Kidney (tissue), 14 donors: ENCODE data around the gene ZNF547. TPM values are rescaled to one million over a fixed set of nuclear protein-coding genes. Genes with fewer than 3 reads are reported as not detected.

Source experiments
- DNase-seq, 5 donors: peaks; one replicate each; pipeline ENCODE4 v3.0.0-alpha.2; 2013 to 2020
- FAIRE-seq: peaks from 2 replicates; lab custom pipeline; 2012; peaks lifted over from hg19 to GRCh38; lab: Jason Lieb, UNC
- H3K27ac ChIP-seq, 2 donors: one replicate each; pipeline ENCODE4 v1.7.0; 2013; ENCODE audit warnings: low read depth in 2 of 2, low read length in 2 of 2, inconsistent platforms in 1 of 2
- H3K27me3 ChIP-seq: one replicate; pipeline ENCODE4 v1.7.1; 2013; ENCODE audit warnings: low read length, inconsistent platforms; ENCODE audit not compliant: control insufficient read depth, insufficient read depth
- H3K36me3 ChIP-seq, 3 donors: one replicate each; pipeline versions ENCODE4 v1.7.0 to v1.7.1; 2013; ENCODE audit warnings: low read length in 3 of 3, control low read depth in 1 of 3, inconsistent platforms in 1 of 3; ENCODE audit not compliant: insufficient read depth in 3 of 3, control insufficient read depth in 2 of 3
- H3K4me1 ChIP-seq, 3 donors: one replicate each; pipeline versions ENCODE4 v1.7.0 to v1.7.1; 2013; ENCODE audit warnings: low read length in 3 of 3, inconsistent platforms in 1 of 3, low read depth in 1 of 3; ENCODE audit not compliant: control insufficient read depth in 2 of 3, insufficient read depth in 2 of 3
- H3K4me3 ChIP-seq, 3 donors: one replicate each; pipeline versions ENCODE4 v1.7.0 to v1.8.1; 2013; ENCODE audit warnings: low read length in 3 of 3, control low read depth in 1 of 3, inconsistent platforms in 1 of 3
- H3K9ac ChIP-seq, 3 donors: one replicate each; pipeline versions ENCODE4 v1.7.0 to v1.7.1; 2013; ENCODE audit warnings: low read length in 3 of 3, control low read depth in 1 of 3, inconsistent platforms in 1 of 3
- H3K9me3 ChIP-seq, 3 donors: one replicate each; pipeline versions ENCODE4 v1.7.0 to v1.7.1; 2013; ENCODE audit warnings: low read length in 3 of 3, control low read depth in 1 of 3, inconsistent platforms in 1 of 3; ENCODE audit not compliant: control insufficient read depth in 2 of 3, insufficient read depth in 1 of 3
- intact Hi-C: fragments of 100-400 bp; cut with DNase I; formaldehyde crosslinking; loops from one replicate; pipeline ENCODE4 v1.11.1; 2022
- polyA plus RNA-seq: library from polyadenylated mRNA; stranded (reverse); fragments of 350-450 nt; fragmentation: Illumina TruSeq; extraction: RNeasy Lipid Tissue Mini Kit (QIAGEN cat#74804); gene quantifications from one replicate; pipeline ENCODE4 v1.2.3, GENCODE V29; 2014; ENCODE audit warnings: low read depth, low replicate concordance; ENCODE audit not compliant: insufficient read depth
- total RNA-seq: library from RNA; stranded (reverse); fragmentation: NEBNext Ultra II Directional; extraction: Animal tissue kit (Norgen Biotek cat#: 25700); gene quantifications from one replicate; pipeline ENCODE4 v1.2.1, GENCODE V29; 2021
- TF ChIP-seq, protein P1 (sequence below): IDR thresholded peaks from 3 replicates; pipeline ENCODE4 v1.5.1; 2012; ENCODE audit warnings: mild to moderate bottlenecking, moderate library complexity, borderline replicate concordance; ENCODE audit not compliant: insufficient read depth; ENCODE audit errors: extremely low read depth
- donor health status: control.
- donor health status: control.
- donor health status: control.
- donor health status: control.
- donor health status: control.
- donor health status: DM: yes; HTN: yes; CAD: no.
- donor health status: Normal renal cell carcinoma (clear cell type).

Gene ZNF547
- total and polyA plus RNA-seq, 2 donors from 2014 or later: 1.3 to 4.1 TPM

DNA sequence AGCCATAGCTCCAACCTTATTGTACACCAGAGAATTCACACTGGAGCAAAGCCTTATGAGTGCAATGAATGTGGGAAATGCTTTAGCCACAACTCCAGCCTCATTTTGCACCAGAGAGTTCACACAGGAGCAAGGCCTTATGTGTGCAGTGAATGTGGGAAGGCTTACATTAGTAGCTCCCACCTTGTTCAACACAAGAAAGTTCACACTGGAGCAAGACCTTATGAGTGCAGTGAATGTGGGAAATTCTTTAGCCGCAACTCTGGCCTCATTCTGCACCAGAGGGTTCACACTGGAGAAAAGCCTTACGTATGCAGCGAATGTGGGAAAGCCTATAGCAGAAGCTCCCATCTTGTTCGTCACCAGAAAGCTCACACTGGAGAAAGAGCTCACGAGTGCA lies 5.9 kb upstream of the ZNF547 start:
- FAIRE-seq (no peak), DNase-seq (no peak)
- TF ChIP-seq, protein P1, sequence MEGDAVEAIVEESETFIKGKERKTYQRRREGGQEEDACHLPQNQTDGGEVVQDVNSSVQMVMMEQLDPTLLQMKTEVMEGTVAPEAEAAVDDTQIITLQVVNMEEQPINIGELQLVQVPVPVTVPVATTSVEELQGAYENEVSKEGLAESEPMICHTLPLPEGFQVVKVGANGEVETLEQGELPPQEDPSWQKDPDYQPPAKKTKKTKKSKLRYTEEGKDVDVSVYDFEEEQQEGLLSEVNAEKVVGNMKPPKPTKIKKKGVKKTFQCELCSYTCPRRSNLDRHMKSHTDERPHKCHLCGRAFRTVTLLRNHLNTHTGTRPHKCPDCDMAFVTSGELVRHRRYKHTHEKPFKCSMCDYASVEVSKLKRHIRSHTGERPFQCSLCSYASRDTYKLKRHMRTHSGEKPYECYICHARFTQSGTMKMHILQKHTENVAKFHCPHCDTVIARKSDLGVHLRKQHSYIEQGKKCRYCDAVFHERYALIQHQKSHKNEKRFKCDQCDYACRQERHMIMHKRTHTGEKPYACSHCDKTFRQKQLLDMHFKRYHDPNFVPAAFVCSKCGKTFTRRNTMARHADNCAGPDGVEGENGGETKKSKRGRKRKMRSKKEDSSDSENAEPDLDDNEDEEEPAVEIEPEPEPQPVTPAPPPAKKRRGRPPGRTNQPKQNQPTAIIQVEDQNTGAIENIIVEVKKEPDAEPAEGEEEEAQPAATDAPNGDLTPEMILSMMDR: no peak
- H3K9ac ChIP-seq: no peak overlapping the region
- no peaks in the 10 kb centered on the region for H3K27me3 ChIP-seq
- intact Hi-C loops: no loop called here
- peaks cover 0 to 39% (median 0%) of the 10 kb centered on the region in 3 donors for H3K9me3 ChIP-seq
- peaks cover 13 to 50% (median 32%) of the 10 kb centered on the region in 3 donors for H3K36me3 ChIP-seq
- peaks cover 2 to 9% (median 2%) of the 10 kb centered on the region in 3 donors for H3K4me1 ChIP-seq
- H3K4me3 ChIP-seq: no peak overlapping the region
- no peak overlapping the region for H3K27ac ChIP-seq

DNA sequence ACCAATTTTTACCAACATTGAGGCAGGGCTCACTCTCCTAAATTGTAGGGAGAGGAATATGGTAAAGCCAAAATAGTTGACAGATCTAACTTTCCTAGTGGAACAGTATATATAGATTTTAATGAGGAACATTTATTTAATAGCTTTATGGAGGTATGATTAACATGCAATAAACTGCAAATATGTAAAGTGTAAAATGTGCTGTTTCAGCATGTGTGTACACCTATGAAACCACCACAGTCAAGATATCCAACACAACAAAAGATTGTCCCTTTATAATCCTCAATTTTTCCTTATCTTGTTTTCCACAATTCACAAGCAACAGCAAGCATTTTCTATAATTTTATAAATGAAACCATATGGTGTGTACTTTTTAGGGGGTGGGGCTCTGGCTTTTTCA lies 4.1 kb upstream of the ZNF547 start:
- TF ChIP-seq, protein P1: no peak
- Histone ChIP-seq H3K9ac (no peak overlapping the region), H3K4me3 (no peak overlapping the region), H3K9me3 (peaks cover 0 to 32% (median 0%) of the 10 kb centered on the region in 3 donors), H3K27ac (no peak overlapping the region), H3K36me3 (peaks cover 11 to 40% (median 25%) of the 10 kb centered on the region in 3 donors), H3K4me1 (peaks cover 0 to 6% (median 2%) of the 10 kb centered on the region in 3 donors), H3K27me3 (no peaks in the 10 kb centered on the region)
- intact Hi-C loops: no loop called here
- DNase-seq (no peak), FAIRE-seq (no peak)

DNA sequence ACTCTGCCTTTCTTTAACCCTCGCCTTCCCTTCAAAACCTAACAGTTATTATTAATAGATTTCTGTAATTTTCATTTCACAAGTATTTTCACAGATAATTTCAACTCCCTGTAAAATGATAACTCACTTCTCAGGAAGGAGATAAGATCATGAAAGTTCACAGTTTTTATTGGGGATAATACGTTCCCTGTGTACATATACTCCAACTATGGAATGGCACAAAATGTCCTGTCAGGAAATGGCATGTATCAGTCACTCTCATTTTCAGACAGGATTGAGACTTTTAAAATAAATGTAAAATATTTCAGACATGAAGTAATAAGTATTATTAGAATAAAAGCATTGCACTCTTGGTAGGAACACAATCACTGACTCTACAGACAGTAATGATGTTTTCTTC lies 932 bp upstream of the ZNF547 start:
- intact Hi-C loops: no loop called here
- H3K27ac ChIP-seq: peak overlapping the region in 1 of 2 donors; percentile 83
- H3K4me1 ChIP-seq: peaks cover 0 to 6% (median 2%) of the 10 kb centered on the region in 3 donors
- DNase-seq (peak in 1 of 5 donors; percentile 12), FAIRE-seq (no peak)
- H3K9me3 ChIP-seq: peaks cover 0 to 10% (median 0%) of the 10 kb centered on the region in 3 donors
- peaks cover 3 to 8% (median 7%) of the 10 kb centered on the region in 3 donors for H3K36me3 ChIP-seq
- peak overlapping the region in 2 of 3 donors; percentile 60 to 92 for H3K9ac ChIP-seq
- H3K4me3 ChIP-seq: peak overlapping the region; percentile 72 to 96 (median 91)
- no peaks in the 10 kb centered on the region for H3K27me3 ChIP-seq
- TF ChIP-seq, protein P1: no peak
